NT2/D1 (cell line): ENCODE data around the gene UNC5C.

ENCODE experiments used
- SUZ12 ChIP-seq: IDR thresholded peaks from 2 replicates; pipeline ENCODE4 v1.6.1; 2011; ENCODE audit not compliant: insufficient read length, insufficient read depth; ENCODE audit errors: extremely low read depth
- YY1 ChIP-seq: IDR thresholded peaks from 2 replicates; pipeline ENCODE4 v1.6.1; 2011; ENCODE audit not compliant: insufficient read length, insufficient read depth
- ZNF274 ChIP-seq: IDR thresholded peaks from 2 replicates; pipeline ENCODE4 v1.6.1; 2011; ENCODE audit warnings: mild to moderate bottlenecking, low read depth, low read length

- TF ChIP-seq YY1 (no peak), ZNF274 (no peak), SUZ12 (no peak)
These were observed 153.9 kb downstream of the UNC5C start for GRCh38 chr4:95394752-95395306.
